CD14-positive monocyte (primary cell): ENCODE results near the gene SCGB1D2. TPM values are rescaled to one million over a fixed set of nuclear protein-coding genes. Genes with fewer than 3 reads are reported as not detected.

ENCODE experiments used
- DNase-seq, 3 donors: peaks; one replicate each; pipeline ENCODE4 v3.0.0-alpha.2; 2011 to 2022
- H2AFZ ChIP-seq: 2 replicates; pipeline ENCODE4 v1.6.0; 2012; ENCODE audit warnings: mild to moderate bottlenecking, low read depth, low read length, inconsistent platforms; ENCODE audit not compliant: insufficient read depth, poor library complexity, severe bottlenecking
- H3K27ac ChIP-seq, 2 donors: 1 replicate in 1 of 2; 2 replicates in 1 of 2; pipeline ENCODE4 v1.5.1; 2012 to 2013; ENCODE audit warnings: low read length in 2 of 2, control low read depth in 1 of 2, inconsistent platforms in 1 of 2, low read depth in 1 of 2, mild to moderate bottlenecking in 1 of 2
- H3K27me3 ChIP-seq, 2 donors: one replicate each; pipeline versions ENCODE4 v1.6.0 to v1.6.1; 2011 to 2013; ENCODE audit warnings: low read length in 2 of 2; ENCODE audit not compliant: control insufficient read depth in 2 of 2, insufficient read depth in 2 of 2
- H3K36me3 ChIP-seq, 2 donors: replicated peaks in 1 of 2; 1 replicate in 1 of 2; 2 replicates in 1 of 2; pipeline versions ENCODE4 v1.5.1 to v1.6.1; 2012 to 2013; ENCODE audit warnings: low read length in 2 of 2, control low read depth in 1 of 2, inconsistent platforms in 1 of 2, mild to moderate bottlenecking in 1 of 2; ENCODE audit not compliant: insufficient read depth in 2 of 2, control insufficient read depth in 1 of 2
- H3K4me1 ChIP-seq, 2 donors: 1 replicate in 1 of 2; 2 replicates in 1 of 2; pipeline versions ENCODE4 v1.5.1 to v1.6.1; 2012 to 2013; ENCODE audit warnings: low read length in 2 of 2, control low read depth in 1 of 2, inconsistent platforms in 1 of 2, mild to moderate bottlenecking in 1 of 2, moderate library complexity in 1 of 2; ENCODE audit not compliant: insufficient read depth in 2 of 2, control insufficient read depth in 1 of 2
- H3K4me2 ChIP-seq: replicated peaks from 2 replicates; pipeline ENCODE3; 2012; ENCODE audit warnings: low read length, moderate library complexity, mild to moderate bottlenecking; ENCODE audit not compliant: poor library complexity, severe bottlenecking; ENCODE audit errors: extremely low read depth
- H3K4me3 ChIP-seq, 3 experiments: fragments of 200-600 bp in 1 of 3; sonication (generic) in 1 of 3; replicated peaks in 1 of 3; 1 replicate in 2 of 3; 2 replicates in 1 of 3; pipeline ENCODE4 v1.5.1; 2011 to 2013; ENCODE audit warnings: low read length in 3 of 3, mild to moderate bottlenecking in 3 of 3, control low read depth in 2 of 3, low read depth in 2 of 3, inconsistent platforms in 1 of 3, moderate library complexity in 1 of 3
- H3K79me2 ChIP-seq: 2 replicates; pipeline ENCODE4 v1.6.0; 2012; ENCODE audit warnings: mild to moderate bottlenecking, control low read depth, inconsistent platforms, low read length, moderate library complexity; ENCODE audit not compliant: insufficient read depth
- H3K9ac ChIP-seq: 2 replicates; pipeline ENCODE4 v1.6.0; 2017; ENCODE audit warnings: low read length, mild to moderate bottlenecking; ENCODE audit not compliant: insufficient read depth, poor library complexity, severe bottlenecking
- H3K9me3 ChIP-seq, 2 donors: replicated peaks in 1 of 2; 1 replicate in 1 of 2; 2 replicates in 1 of 2; pipeline versions ENCODE4 v1.5.1 to v1.6.1; 2012 to 2013; ENCODE audit warnings: low read length in 2 of 2, control low read depth in 1 of 2; ENCODE audit not compliant: control insufficient read depth in 1 of 2, insufficient read depth in 1 of 2
- H4K20me1 ChIP-seq: 2 replicates; pipeline ENCODE4 v1.6.0; 2012; ENCODE audit warnings: mild to moderate bottlenecking, low read length, control low read depth, moderate library complexity; ENCODE audit not compliant: insufficient read depth
- H3K27ac Mint-ChIP-seq, 7 donors: one replicate each; pipeline ENCODE4 v1.8.0; 2020; ENCODE audit warnings: mild to moderate bottlenecking in 7 of 7, mixed read lengths in 7 of 7, moderate library complexity in 6 of 7, inconsistent platforms in 2 of 7
- H3K27me3 Mint-ChIP-seq, 3 donors: one replicate each; pipeline ENCODE4 v1.8.0; 2021 to 2022; ENCODE audit warnings: low read depth in 3 of 3, mild to moderate bottlenecking in 3 of 3, mixed read lengths in 3 of 3, moderate library complexity in 3 of 3, inconsistent platforms in 1 of 3
- H3K36me3 Mint-ChIP-seq, 2 donors: one replicate each; pipeline ENCODE4 v1.8.0; 2020; ENCODE audit warnings: mixed read lengths in 2 of 2, inconsistent platforms in 1 of 2, mild to moderate bottlenecking in 1 of 2
- H3K4me1 Mint-ChIP-seq: one replicate; pipeline ENCODE4 v1.8.0; 2020; ENCODE audit warnings: mild to moderate bottlenecking, mixed read lengths
- H3K4me3 Mint-ChIP-seq, 2 donors: one replicate each; pipeline ENCODE4 v1.8.0; 2020; ENCODE audit warnings: mild to moderate bottlenecking in 2 of 2, mixed read lengths in 2 of 2, moderate library complexity in 1 of 2
- H3K9me3 Mint-ChIP-seq, 7 donors: one replicate each; pipeline ENCODE4 v1.8.0; 2020 to 2022; ENCODE audit warnings: mixed read lengths in 7 of 7, mild to moderate bottlenecking in 6 of 7, moderate library complexity in 6 of 7, inconsistent platforms in 2 of 7
- CTCF ChIP-seq: fragments of 200-600 bp; IDR thresholded peaks from one replicate; pipeline ENCODE4 v1.8.0; 2022; ENCODE audit warnings: antibody characterized with exemption, mild to moderate bottlenecking
- WGBS: methylation state at CpG from one replicate; pipeline ENCODE4 v1.1.5; 2013; ENCODE audit warnings: missing lambda C conversion rate; ENCODE audit not compliant: insufficient coverage; 5-methylcytosine and 5-hydroxymethylcytosine counted together
- intact Hi-C, 2 donors: fragments of 100-400 bp; cut with micrococcal nuclease; formaldehyde crosslinking; loops; one replicate each; pipeline versions ENCODE4 v1.15.0 to v1.15.1; 2023
- polyA plus RNA-seq, 3 donors: library from polyadenylated mRNA; depleted of rRNA in 1 of 3; unstranded in 2 of 3; stranded (reverse) in 1 of 3; fragments of 300-500 nt in 2 of 3; fragments of >200 nt in 1 of 3; fragmentation: Illumina TruSeq in 2 of 3; gene quantifications; 1 replicate in 2 of 3; 2 replicates in 1 of 3; pipeline ENCODE4 v1.2.3, GENCODE V29; 2012 to 2021

The SCGB1D2 gene
- polyA plus RNA-seq, 3 donors: not detected

- Histone ChIP-seq H4K20me1 (no peaks in the 10 kb centered on the region), H3K27me3 (peaks cover 5 to 8% of the 10 kb centered on the region in 2 donors), H3K4me1 (no peaks in the 10 kb centered on the region), H3K79me2 (no peaks in the 10 kb centered on the region), H2AFZ (no peak overlapping the region), H3K9ac (no peak overlapping the region), H3K4me3 (no peak overlapping the region), H3K4me2 (no peak overlapping the region), H3K27ac (no peak overlapping the region), H3K36me3 (no peaks in the 10 kb centered on the region), H3K9me3 (no peaks in the 10 kb centered on the region)
- Mint-ChIP-seq H3K4me1 (no peaks in the 10 kb centered on the region), H3K27ac (no peak overlapping the region), H3K36me3 (no peaks in the 10 kb centered on the region), H3K4me3 (no peak overlapping the region), H3K9me3 (no peaks in the 10 kb centered on the region), H3K27me3 (peaks cover 5 to 15% (median 8%) of the 10 kb centered on the region in 3 donors)
- TF ChIP-seq CTCF: no peak
- intact Hi-C loops: no loop called here
- DNase-seq: no peak
- WGBS: no CpG with 5 or more reads among the region's 1 CpG
Observed at GRCh38 chr11:62267050-62267449, 25.0 kb downstream of the SCGB1D2 start.

GRCh38 chr11:62267576-62267975, 25.5 kb downstream of the SCGB1D2 start:
- Mint-ChIP-seq H3K4me1 (no peaks in the 10 kb centered on the region), H3K9me3 (no peaks in the 10 kb centered on the region), H3K36me3 (no peaks in the 10 kb centered on the region), H3K27me3 (peaks cover 6 to 17% (median 13%) of the 10 kb centered on the region in 3 donors), H3K27ac (no peak overlapping the region), H3K4me3 (no peak overlapping the region)
- Histone ChIP-seq H2AFZ (no peak overlapping the region), H3K4me1 (no peaks in the 10 kb centered on the region), H3K9me3 (no peaks in the 10 kb centered on the region), H3K4me3 (no peak overlapping the region), H3K9ac (no peak overlapping the region), H3K79me2 (no peaks in the 10 kb centered on the region), H3K36me3 (no peaks in the 10 kb centered on the region), H3K27me3 (peaks cover 5 to 8% of the 10 kb centered on the region in 2 donors), H3K27ac (no peak overlapping the region), H3K4me2 (no peak overlapping the region), H4K20me1 (no peaks in the 10 kb centered on the region)
- 100% methylated on average over 1 of the region's 3 CpGs for WGBS
- intact Hi-C loops: no loop called here
- TF ChIP-seq CTCF: no peak
- no peak for DNase-seq
